Heart right ventricle (tissue), 16 donors: ENCODE results near the gene APOA5. TPM values are rescaled to one million over a fixed set of nuclear protein-coding genes. Genes with fewer than 3 reads are reported as not detected.

ENCODE experiments used
- ATAC-seq, 8 donors: fragments of 200-7000 bp; cut with Tn5 transposase; one replicate each; pipeline ENCODE4 v1.9.1; 2020; ENCODE audit warnings: mild to moderate bottlenecking in 8 of 8, moderate library complexity in 8 of 8, moderate number of reproducible peaks in 1 of 8
- DNase-seq, 2 donors: peaks; one replicate each; pipeline ENCODE4 v3.0.0-alpha.2; 2020
- H3K27ac ChIP-seq, 10 donors: fragments of 200-600 bp; sonication (generic) in 2 of 10; one replicate each; pipeline versions ENCODE4 v1.5.0 to v1.8.0; 2020 to 2022; ENCODE audit warnings: mild to moderate bottlenecking in 3 of 10
- H3K27me3 ChIP-seq, 7 donors: fragments of 200-600 bp; one replicate each; pipeline ENCODE4 v1.8.0; 2021 to 2022; ENCODE audit warnings: mild to moderate bottlenecking in 2 of 7
- H3K36me3 ChIP-seq, 9 donors: fragments of 200-600 bp; sonication (generic) in 1 of 9; one replicate each; pipeline versions ENCODE4 v1.5.0 to v1.8.0; 2020 to 2022; ENCODE audit warnings: mild to moderate bottlenecking in 2 of 9
- H3K4me1 ChIP-seq, 9 donors: fragments of 200-600 bp; sonication (generic) in 1 of 9; one replicate each; pipeline versions ENCODE4 v1.5.0 to v1.8.0; 2020 to 2022; ENCODE audit warnings: mild to moderate bottlenecking in 4 of 9
- H3K4me3 ChIP-seq, 10 donors: fragments of 200-600 bp; sonication (generic) in 2 of 10; one replicate each; pipeline versions ENCODE4 v1.5.0 to v1.8.0; 2020 to 2022; ENCODE audit warnings: mild to moderate bottlenecking in 7 of 10, moderate library complexity in 2 of 10
- H3K9me3 ChIP-seq, 11 donors: fragments of 200-600 bp in 10 of 11; sonication (generic) in 2 of 11; one replicate each; pipeline versions ENCODE4 v1.5.0 to v1.8.0; 2013 to 2022; ENCODE audit warnings: mild to moderate bottlenecking in 2 of 11, control low read depth in 1 of 11, moderate library complexity in 1 of 11
- CTCF ChIP-seq, 9 donors: fragments of 200-600 bp; sonication (generic) in 2 of 9; IDR thresholded peaks; one replicate each; pipeline versions ENCODE4 v1.5.0 to v1.8.0; 2021 to 2022; ENCODE audit warnings: antibody characterized with exemption in 9 of 9, mild to moderate bottlenecking in 5 of 9, moderate library complexity in 1 of 9
- WGBS, 2 donors: extraction: QIAGEN DNeasy Blood & Tissue Kit; methylation state at CpG; one replicate each; pipeline ENCODE4 v1.1.7; 2013; ENCODE audit warnings: inconsistent platforms in 1 of 2; 5-methylcytosine and 5-hydroxymethylcytosine counted together
- intact Hi-C, 10 donors: fragments of 100-400 bp; cut with DNase I; formaldehyde crosslinking; loops; one replicate each; pipeline versions ENCODE4 v1.11.1 to v1.14.2; 2022
- polyA plus RNA-seq, 2 donors: library from polyadenylated mRNA; stranded (reverse); fragments of 200-250 nt; gene quantifications; one replicate each; pipeline ENCODE4 v1.2.3, GENCODE V29; 2013
- total RNA-seq, 10 donors: library from RNA; stranded (reverse); fragmentation: NEBNext Ultra II Directional in 3 of 10; extraction: Animal tissue kit (Norgen Biotek cat#: 25700) in 3 of 10; gene quantifications; one replicate each; pipeline versions ENCODE4 v1.2.1 to v1.2.4, GENCODE V29; 2021 to 2023
- donor health status: Arrhythmogenic right ventricular cardiomyopathy.
- donor health status: ischemic (EF 13 %, LVEDD 7.1; RV severe dilation, severe dysfunction).
- donor health status: healthy with polysubstance abuse.
- donor health status: DM: no; HTN: yes; CAD: no.
- donor health status: DM: no; HTN: no; CAD: no.
- donor health status: ischemic (EF 25% LVEDD 6.9; RV normal size, moderate dysfunction).
- donor health status: ischemic (EF 25% LVEDD 5.7; RV mildly dilated, moderate dysfunction).
- donor health status: healthy.
- donor health status: DM: yes; HTN: yes; CAD: no.
- donor health status: Ischemic cardiomyopathy.
- donor health status: ischemic (EF 35%, LVEDD 5.7; RV mildly dilated, moderate dysfunction).
- donor health status: nonischemic (EF 11% LVEDD 7.7; RV severe dilation, severe dysfunction).
- donor health status: DM: yes; HTN: yes; CAD: no.
- donor health status: PGD.
- donor health status: ischemic (EF 29% LVEDD 5.4; RV normal size, mild dysfunction).
- donor health status: nonischemic (EF 23%, LVEDD 6.1; RV moderate dilation, normal function).

The APOA5 gene
- total and polyA plus RNA-seq, 12 donors, result not detected

GRCh38 chr11:116790167-116791001 is 1.3 kb downstream of the APOA5 start:
- peak in 1 of 8 donors; percentile 9 for ATAC-seq
- Histone ChIP-seq H3K4me1 (peaks cover 7 to 33% (median 24%) of the 10 kb centered on the region in 9 donors), H3K36me3 (peaks cover 0 to 14% (median 9%) of the 10 kb centered on the region in 9 donors), H3K4me3 (no peak overlapping the region), H3K9me3 (no peaks in the 10 kb centered on the region), H3K27me3 (no peaks in the 10 kb centered on the region), H3K27ac (no peak overlapping the region)
- WGBS, 2 donors, result 83 to 84% methylated on average over 53 of the region's 53 CpGs
- intact Hi-C loops, result loop anchor here (1.0 to 10.0 kb wide), 16 partner anchors 42 to 437 kb away; partner anchors contain the start of gene APOA1 (in 5 of the 10)
- DNase-seq, result no peak
- TF ChIP-seq CTCF (IDR thresholded peaks at IDR 0.05), result no peak

GRCh38 chr11:116788975-116789374 is 2.7 kb downstream of the APOA5 start:
- Histone ChIP-seq H3K27ac (no peak overlapping the region), H3K36me3 (peaks cover 0 to 28% (median 19%) of the 10 kb centered on the region in 9 donors), H3K4me1 (peaks cover 7 to 33% (median 24%) of the 10 kb centered on the region in 9 donors), H3K4me3 (no peak overlapping the region), H3K9me3 (no peaks in the 10 kb centered on the region), H3K27me3 (no peaks in the 10 kb centered on the region)
- no peak for TF ChIP-seq CTCF (IDR thresholded peaks at IDR 0.05)
- 82 to 86% methylated on average over 4 of the region's 4 CpGs for WGBS, 2 donors
- DNase-seq (no peak), ATAC-seq (no peak)
- intact Hi-C loops, result loop anchor here in 5 of 10 donors (2.0 to 5.0 kb wide), 4 partner anchors 48 to 443 kb away; partner anchors contain the start of genes APOA1 (in 1 of the 5), PCSK7 (in 1 of the 5) and RNF214 (in 1 of the 5)

GRCh38 chr11:116788534-116788933 is 3.1 kb downstream of the APOA5 start:
- TF ChIP-seq CTCF (IDR thresholded peaks at IDR 0.05), result no peak
- ATAC-seq, result no peak
- no peak for DNase-seq
- WGBS, 2 donors, result 68 to 69% methylated on average over 4 of the region's 4 CpGs
- H3K9me3 ChIP-seq, result no peaks in the 10 kb centered on the region
- no peaks in the 10 kb centered on the region for H3K27me3 ChIP-seq
- peaks cover 7 to 33% (median 24%) of the 10 kb centered on the region in 9 donors for H3K4me1 ChIP-seq
- peak overlapping the region; percentile 84 to 100 (median 94) for H3K4me3 ChIP-seq
- H3K27ac ChIP-seq, result peak overlapping the region in 9 of 10 donors; percentile 85 to 94 (median 88)
- peaks cover 0 to 33% (median 24%) of the 10 kb centered on the region in 9 donors for H3K36me3 ChIP-seq
- intact Hi-C loops, result loop anchor here in 5 of 10 donors (2.0 to 5.0 kb wide), 4 partner anchors 48 to 444 kb away; partner anchors contain the start of genes APOA1 (in 1 of the 5), PCSK7 (in 1 of the 5) and RNF214 (in 1 of the 5)

- Histone ChIP-seq H3K4me1 (peaks cover 7 to 35% (median 24%) of the 10 kb centered on the region in 9 donors), H3K27ac (peak within 1 kb of the TSS; percentile 2 to 94 (median 87)), H3K4me3 (peak within 1 kb of the TSS; percentile 84 to 100 (median 94)), H3K36me3 (peaks cover 0 to 39% (median 29%) of the 10 kb centered on the region in 9 donors), H3K9me3 (no peaks in the 10 kb centered on the region), H3K27me3 (no peaks in the 10 kb centered on the region)
- intact Hi-C loops, result loop anchor here in 5 of 10 donors (2.0 to 5.0 kb wide), 4 partner anchors 49 to 444 kb away; partner anchors contain the start of genes APOA1 (in 1 of the 5), PCSK7 (in 1 of the 5) and RNF214 (in 1 of the 5)
- peak; percentile 86 to 87 for DNase-seq
- peak; percentile 83 to 92 (median 90) for ATAC-seq
- 1% methylated on average over 45 to 56 of the region's 56 CpGs for WGBS, 2 donors
- TF ChIP-seq CTCF (IDR thresholded peaks at IDR 0.05), result no peak
These were observed 3.7 kb downstream of the APOA5 start, which contains the start of gene ZPR1 for GRCh38 chr11:116787786-116788486. ZPR1 (minus strand) TSS chr11:116788023; CDS start chr11:116787990, 33 bp downstream.
